Progenitor cell of endocrine pancreas (in vitro differentiated cells): ENCODE results near the gene EIF1. TPM values are rescaled to one million over a fixed set of nuclear protein-coding genes. Genes with fewer than 3 reads are reported as not detected.

Experiments
- DNase-seq: peaks from one replicate; pipeline ENCODE4 v3.0.0; 2021; ENCODE audit warnings: low spot score; ENCODE audit not compliant: unreplicated experiment
- H3K27ac Mint-ChIP-seq: 2 replicates; pipeline ENCODE4 v1.8.0; 2021; ENCODE audit warnings: mild to moderate bottlenecking, moderate library complexity, mixed read lengths
- H3K27me3 Mint-ChIP-seq: 2 replicates; pipeline ENCODE4 v1.8.0; 2021; ENCODE audit warnings: mixed read lengths
- H3K36me3 Mint-ChIP-seq: 2 replicates; pipeline ENCODE4 v1.8.0; 2022; ENCODE audit warnings: mixed read lengths; ENCODE audit not compliant: insufficient read depth
- H3K4me1 Mint-ChIP-seq: 2 replicates; pipeline ENCODE4 v1.8.0; 2021; ENCODE audit warnings: low read depth, mixed read lengths
- H3K4me3 Mint-ChIP-seq: 2 replicates; pipeline ENCODE4 v1.8.0; 2021; ENCODE audit warnings: low read depth, mild to moderate bottlenecking, moderate library complexity, mixed read lengths
- H3K9me3 Mint-ChIP-seq: 2 replicates; pipeline ENCODE4 v1.8.0; 2021; ENCODE audit warnings: low read depth, mixed read lengths
- CTCF ChIP-seq: fragments of 200-600 bp; sonication (generic); IDR thresholded peaks from one replicate; pipeline ENCODE4 v1.5.0; 2021; ENCODE audit warnings: antibody characterized with exemption, mild to moderate bottlenecking; ENCODE audit not compliant: unreplicated experiment
- total RNA-seq: library from RNA; stranded (reverse); gene quantifications from 2 replicates; pipeline ENCODE4 v1.2.1, GENCODE V29; 2021

Gene EIF1
- total RNA-seq, 1 donor from 2014 or later: 622 TPM

- no peak for TF ChIP-seq CTCF
- peak overlapping the region; percentile 1 for H3K27ac Mint-ChIP-seq
- DNase-seq: no peak
- H3K9me3 Mint-ChIP-seq: no peaks in the 10 kb centered on the region
- H3K27me3 Mint-ChIP-seq: no peaks in the 10 kb centered on the region
- H3K4me1 Mint-ChIP-seq: no peaks in the 10 kb centered on the region
- H3K36me3 Mint-ChIP-seq: no peaks in the 10 kb centered on the region
- H3K4me3 Mint-ChIP-seq: no peak overlapping the region
Measured at GRCh38 chr17:41725134-41725533, 36.4 kb downstream of the EIF1 start.

GRCh38 chr17:41728056-41728455 lies 39.4 kb downstream of the EIF1 start:
- H3K27me3 Mint-ChIP-seq: peaks cover 25% of the 10 kb centered on the region
- no peaks in the 10 kb centered on the region for H3K4me1 Mint-ChIP-seq
- H3K36me3 Mint-ChIP-seq: no peaks in the 10 kb centered on the region
- no peak for DNase-seq
- H3K27ac Mint-ChIP-seq: no peak overlapping the region
- H3K4me3 Mint-ChIP-seq: no peak overlapping the region
- no peaks in the 10 kb centered on the region for H3K9me3 Mint-ChIP-seq
- no peak for TF ChIP-seq CTCF

- H3K36me3 Mint-ChIP-seq: no peaks in the 10 kb centered on the region
- peaks cover 38% of the 10 kb centered on the region for H3K27me3 Mint-ChIP-seq
- TF ChIP-seq CTCF: no peak
- H3K27ac Mint-ChIP-seq: no peak overlapping the region
- H3K9me3 Mint-ChIP-seq: no peaks in the 10 kb centered on the region
- peaks cover 4% of the 10 kb centered on the region for H3K4me1 Mint-ChIP-seq
- DNase-seq: no peak
- H3K4me3 Mint-ChIP-seq: no peak overlapping the region
Measured at GRCh38 chr17:41730479-41730878, 41.8 kb downstream of the EIF1 start.

GRCh38 chr17:41731836-41732235 lies 43.2 kb downstream of the EIF1 start:
- Mint-ChIP-seq H3K27ac (no peak overlapping the region), H3K9me3 (no peaks in the 10 kb centered on the region), H3K36me3 (no peaks in the 10 kb centered on the region), H3K4me1 (peaks cover 4% of the 10 kb centered on the region), H3K4me3 (no peak overlapping the region), H3K27me3 (peaks cover 51% of the 10 kb centered on the region)
- DNase-seq: no peak
- TF ChIP-seq CTCF: no peak

- Mint-ChIP-seq H3K9me3 (no peaks in the 10 kb centered on the region), H3K27ac (no peak overlapping the region), H3K36me3 (no peaks in the 10 kb centered on the region), H3K27me3 (peaks cover 63% of the 10 kb centered on the region), H3K4me1 (peaks cover 7% of the 10 kb centered on the region), H3K4me3 (peak overlapping the region; percentile 70)
- no peak for TF ChIP-seq CTCF
- no peak for DNase-seq
Measured at GRCh38 chr17:41733348-41734138, 44.9 kb downstream of the EIF1 start.
